HG02840 (cell line): ENCODE results near the gene REXO4.

Experiments
- ATAC-seq: cut with Tn5 transposase; IDR thresholded peaks from one replicate; pipeline ENCODE4 v1.9.1; 2021; ENCODE audit warnings: mild to moderate bottlenecking, moderate library complexity, moderate number of reproducible peaks; ENCODE audit not compliant: unreplicated experiment, low FRiP score

Gene REXO4

GRCh38 chr9:133417541-133418461 is at the start of gene REXO4:
REXO4 (minus strand) TSS chr9:133418010; CDS start chr9:133417844, 166 bp downstream.
- peak; percentile 74 for ATAC-seq

GRCh38 chr9:133467101-133467500 is 49.3 kb upstream of the REXO4 start:
- no peak for ATAC-seq

- ATAC-seq, result no peak
Observed at GRCh38 chr9:133465984-133466383, 48.2 kb upstream of the REXO4 start.

- ATAC-seq, result no peak
Observed at GRCh38 chr9:133464638-133465037, 46.8 kb upstream of the REXO4 start.

- no peak for ATAC-seq
Observed at GRCh38 chr9:133463864-133464615, 46.2 kb upstream of the REXO4 start.

- no peak for ATAC-seq
Observed at GRCh38 chr9:133463234-133463863, 45.5 kb upstream of the REXO4 start.

- no peak for ATAC-seq
Observed at GRCh38 chr9:133461975-133462374, 44.2 kb upstream of the REXO4 start.

- ATAC-seq, result peak; percentile 34
Observed at GRCh38 chr9:133460405-133461175, 42.8 kb upstream of the REXO4 start.

- ATAC-seq, result peak; percentile 72
Observed at GRCh38 chr9:133459476-133460404, 41.9 kb upstream of the REXO4 start, which contains the start of gene CACFD1. CACFD1 (plus strand) TSS chr9:133459978; CDS start chr9:133460067, 89 bp downstream.

- ATAC-seq, result no peak
Observed at GRCh38 chr9:133458643-133459312, 41.0 kb upstream of the REXO4 start.

- ATAC-seq, result no peak
Observed at GRCh38 chr9:133457748-133458147, 39.9 kb upstream of the REXO4 start.

- ATAC-seq, result no peak
Observed at GRCh38 chr9:133457233-133457632, 39.4 kb upstream of the REXO4 start.

- no peak for ATAC-seq
Observed at GRCh38 chr9:133456409-133456808, 38.6 kb upstream of the REXO4 start.

- no peak for ATAC-seq
Observed at GRCh38 chr9:133455936-133456335, 38.1 kb upstream of the REXO4 start.

GRCh38 chr9:133454943-133455673 is 37.3 kb upstream of the REXO4 start:
- ATAC-seq, result no peak

- ATAC-seq, result no peak
Observed at GRCh38 chr9:133454325-133454724, 36.5 kb upstream of the REXO4 start.

GRCh38 chr9:133453651-133454050 is 35.8 kb upstream of the REXO4 start:
- no peak for ATAC-seq

GRCh38 chr9:133452562-133452961 is 34.8 kb upstream of the REXO4 start:
- no peak for ATAC-seq
